ENCODE measurements around the gene ROM1.
A peak's percentile ranks its signal among the peaks of the same experiment; 100 is the strongest.
"Not testable (repeated sequence)": the region's sequence is repeated elsewhere in the genome, so short reads cannot be mapped to it uniquely, and the experiment has no call there.

ROM1 gene

DNA sequence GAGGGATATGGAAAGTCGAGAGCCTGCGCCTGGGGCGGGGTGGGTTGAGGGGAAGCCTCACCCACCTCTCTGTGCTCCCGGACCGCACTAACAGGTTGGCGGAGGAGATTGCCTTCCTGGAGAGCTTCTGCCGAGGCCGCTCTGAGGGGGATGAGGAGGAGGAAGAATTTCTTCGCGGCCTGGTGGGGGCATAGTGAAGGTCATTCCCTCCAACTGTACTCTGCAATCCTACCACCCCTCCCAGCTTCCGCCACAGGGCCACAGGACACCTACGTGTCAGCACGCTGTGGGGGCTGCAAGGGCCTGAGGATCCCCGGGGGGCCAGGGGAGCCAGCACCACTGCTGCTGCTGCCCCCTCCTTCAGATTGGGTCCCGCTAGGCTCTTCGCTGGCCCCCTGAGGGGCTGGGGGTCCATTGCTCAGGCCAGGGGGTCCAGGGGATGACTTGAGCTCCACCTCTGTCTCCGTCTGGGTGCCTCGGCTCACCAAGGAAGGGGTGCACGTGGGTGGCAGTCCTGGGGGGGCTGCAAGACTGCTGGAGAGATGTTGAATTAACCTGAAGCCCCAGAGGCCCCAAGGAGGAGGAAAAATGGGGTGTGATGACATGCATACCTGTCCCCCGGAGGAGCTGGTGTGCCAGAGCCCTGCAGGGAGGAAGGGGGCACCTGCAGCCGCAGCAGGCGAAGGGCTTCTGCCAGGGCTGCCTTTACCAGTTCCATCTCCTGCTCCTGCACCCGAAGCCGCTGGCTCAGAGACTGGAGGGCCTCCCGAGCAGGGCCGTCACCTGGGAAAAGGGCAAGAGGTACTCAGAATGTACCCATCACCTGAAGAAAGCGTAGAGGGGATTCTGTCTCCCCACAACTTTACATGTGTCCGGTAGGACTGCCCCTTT, 2.0 kb upstream of the ROM1 start:
- TF ChIP-seq, protein P1, sequence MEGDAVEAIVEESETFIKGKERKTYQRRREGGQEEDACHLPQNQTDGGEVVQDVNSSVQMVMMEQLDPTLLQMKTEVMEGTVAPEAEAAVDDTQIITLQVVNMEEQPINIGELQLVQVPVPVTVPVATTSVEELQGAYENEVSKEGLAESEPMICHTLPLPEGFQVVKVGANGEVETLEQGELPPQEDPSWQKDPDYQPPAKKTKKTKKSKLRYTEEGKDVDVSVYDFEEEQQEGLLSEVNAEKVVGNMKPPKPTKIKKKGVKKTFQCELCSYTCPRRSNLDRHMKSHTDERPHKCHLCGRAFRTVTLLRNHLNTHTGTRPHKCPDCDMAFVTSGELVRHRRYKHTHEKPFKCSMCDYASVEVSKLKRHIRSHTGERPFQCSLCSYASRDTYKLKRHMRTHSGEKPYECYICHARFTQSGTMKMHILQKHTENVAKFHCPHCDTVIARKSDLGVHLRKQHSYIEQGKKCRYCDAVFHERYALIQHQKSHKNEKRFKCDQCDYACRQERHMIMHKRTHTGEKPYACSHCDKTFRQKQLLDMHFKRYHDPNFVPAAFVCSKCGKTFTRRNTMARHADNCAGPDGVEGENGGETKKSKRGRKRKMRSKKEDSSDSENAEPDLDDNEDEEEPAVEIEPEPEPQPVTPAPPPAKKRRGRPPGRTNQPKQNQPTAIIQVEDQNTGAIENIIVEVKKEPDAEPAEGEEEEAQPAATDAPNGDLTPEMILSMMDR (IDR thresholded peaks at IDR 0.05; ENCODE audit: low read depth, low read length, missing control alignments): no peak
- DNase-seq (ENCODE audit: low read depth): no peak

DNA sequence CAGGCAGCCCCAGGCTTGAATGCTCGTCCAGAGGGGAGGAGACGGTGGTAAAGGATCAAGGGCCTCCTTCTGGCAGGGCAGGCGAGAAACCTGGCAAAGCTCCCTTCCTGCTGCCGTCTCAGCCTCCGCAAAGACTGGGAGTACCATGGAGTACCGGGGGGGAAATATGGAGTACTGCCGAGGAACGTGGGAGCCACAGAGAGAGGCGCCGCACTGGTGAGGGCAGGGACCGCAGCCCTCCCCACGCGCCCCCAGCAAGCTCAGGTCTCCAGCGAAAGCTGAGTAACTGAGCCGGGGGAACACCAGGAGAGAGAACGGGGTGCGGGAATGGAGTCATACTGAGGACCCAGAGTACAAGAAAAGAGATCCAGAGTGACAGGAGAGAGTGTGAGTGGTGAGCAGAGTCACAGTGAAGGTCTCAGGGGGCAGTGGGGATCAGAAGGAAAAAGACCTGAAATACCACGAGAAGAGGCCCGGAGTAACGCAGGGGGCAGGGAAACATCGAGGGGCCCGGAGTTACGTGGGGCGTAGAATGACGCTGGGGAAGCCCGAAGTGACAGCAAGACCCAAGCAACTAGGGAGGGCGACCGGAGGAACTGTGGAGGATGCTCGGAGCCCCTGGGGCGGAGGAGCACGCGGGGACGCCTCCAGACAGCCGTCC, 1.2 kb upstream of the ROM1 start:
- TF ChIP-seq, protein P1 (IDR thresholded peaks at IDR 0.05; ENCODE audit: low read depth, low read length, missing control alignments): no peak
- no peak for DNase-seq (ENCODE audit: low read depth)
- peak overlapping the region; percentile 78 for H3K4me3 ChIP-seq (ENCODE audit: low read depth, low read length)

More for the DNA sequence above, 2.0 kb upstream of the ROM1 start:
- peak overlapping the region; percentile 78 for H3K4me3 ChIP-seq (ENCODE audit: low read depth, low read length)

DNA sequence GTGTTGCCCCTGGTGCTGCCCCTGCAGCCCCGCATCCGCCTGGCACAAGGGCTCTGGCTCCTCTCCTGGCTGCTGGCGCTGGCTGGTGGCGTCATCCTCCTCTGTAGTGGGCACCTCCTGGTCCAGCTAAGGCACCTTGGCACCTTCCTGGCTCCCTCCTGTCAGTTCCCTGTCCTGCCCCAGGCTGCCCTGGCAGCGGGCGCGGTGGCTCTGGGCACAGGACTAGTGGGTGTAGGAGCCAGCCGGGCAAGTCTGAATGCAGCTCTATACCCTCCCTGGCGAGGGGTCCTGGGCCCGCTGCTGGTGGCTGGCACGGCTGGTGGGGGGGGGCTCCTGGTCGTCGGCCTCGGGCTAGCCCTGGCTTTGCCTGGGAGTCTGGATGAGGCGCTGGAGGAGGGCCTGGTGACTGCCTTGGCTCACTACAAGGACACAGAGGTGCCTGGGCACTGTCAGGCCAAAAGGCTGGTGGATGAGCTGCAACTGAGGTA, 278 bp downstream of the ROM1 start:
- DNase-seq (ENCODE audit: low read depth): no peak
- no peak overlapping the region for H3K4me3 ChIP-seq (ENCODE audit: low read depth, low read length)
- TF ChIP-seq, protein P1 (IDR thresholded peaks at IDR 0.05; ENCODE audit: low read depth, low read length, missing control alignments): no peak

DNA sequence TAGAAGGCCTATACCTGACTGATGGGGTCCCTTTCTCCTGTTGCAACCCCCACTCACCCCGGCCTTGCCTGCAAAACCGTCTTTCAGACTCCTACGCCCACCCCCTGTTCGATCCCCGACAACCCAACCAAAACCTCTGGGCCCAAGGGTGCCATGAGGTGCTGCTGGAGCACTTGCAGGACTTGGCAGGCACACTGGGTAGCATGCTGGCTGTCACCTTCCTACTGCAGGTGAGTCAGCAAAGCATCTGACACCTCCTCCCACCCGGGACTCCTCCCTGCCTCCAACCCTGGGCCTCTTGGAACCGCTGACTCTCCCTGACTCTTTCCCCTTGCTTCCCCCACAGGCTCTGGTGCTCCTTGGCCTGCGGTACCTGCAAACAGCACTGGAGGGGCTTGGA, 1.2 kb downstream of the ROM1 start:
- DNase-seq (ENCODE audit: low read depth): no peak
- TF ChIP-seq, protein P1 (IDR thresholded peaks at IDR 0.05; ENCODE audit: low read depth, low read length, missing control alignments): no peak
- no peak overlapping the region for H3K4me3 ChIP-seq (ENCODE audit: low read depth, low read length)

DNA sequence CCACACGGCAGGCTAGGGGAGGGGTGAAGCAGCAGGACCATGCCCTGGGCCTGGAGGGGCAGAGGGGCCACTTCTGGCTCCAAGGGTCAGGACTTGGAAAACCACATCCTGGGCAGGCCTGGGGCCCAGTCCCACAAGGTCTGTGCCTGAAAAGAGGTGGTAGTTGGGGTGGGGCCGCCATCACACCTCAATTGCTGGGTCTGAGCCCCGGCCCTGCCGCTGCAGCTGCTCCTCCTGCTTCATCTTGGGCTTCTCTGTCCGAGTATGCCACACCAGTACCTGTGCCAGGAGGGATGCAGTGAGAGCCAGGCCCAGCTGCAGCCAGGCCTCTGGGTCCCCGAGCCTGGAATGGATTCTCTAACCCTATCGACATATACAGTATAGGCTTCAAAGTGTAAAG, 2.5 kb downstream of the ROM1 start:
- TF ChIP-seq, protein P1 (IDR thresholded peaks at IDR 0.05; ENCODE audit: low read depth, low read length, missing control alignments): no peak
- no peak overlapping the region for H3K4me3 ChIP-seq (ENCODE audit: low read depth, low read length)
- no peak for DNase-seq (ENCODE audit: low read depth)

DNA sequence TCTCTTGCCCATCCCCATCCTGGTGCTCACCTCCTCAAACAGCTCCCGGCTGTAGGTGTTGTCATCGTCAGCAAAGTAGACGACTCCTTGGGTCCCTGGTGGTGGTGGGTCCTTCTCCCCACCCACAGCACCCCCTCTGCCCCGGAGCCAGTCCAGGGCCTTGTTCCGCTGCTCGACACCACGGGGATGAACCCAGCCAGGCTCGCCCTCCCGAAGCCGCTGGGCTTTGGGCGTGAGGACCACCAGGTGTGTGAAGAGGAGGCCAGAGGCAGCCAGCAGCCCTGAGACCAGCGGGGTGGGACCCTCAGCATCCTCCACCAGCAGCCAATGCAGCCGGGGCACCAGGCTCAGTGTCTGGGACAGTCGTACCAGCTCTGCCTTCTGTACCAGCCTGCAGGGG, 3.9 kb downstream of the ROM1 start:
- not testable (repeated sequence) for H3K4me3 ChIP-seq (ENCODE audit: low read depth, low read length); DNase-seq (ENCODE audit: low read depth)

DNA sequence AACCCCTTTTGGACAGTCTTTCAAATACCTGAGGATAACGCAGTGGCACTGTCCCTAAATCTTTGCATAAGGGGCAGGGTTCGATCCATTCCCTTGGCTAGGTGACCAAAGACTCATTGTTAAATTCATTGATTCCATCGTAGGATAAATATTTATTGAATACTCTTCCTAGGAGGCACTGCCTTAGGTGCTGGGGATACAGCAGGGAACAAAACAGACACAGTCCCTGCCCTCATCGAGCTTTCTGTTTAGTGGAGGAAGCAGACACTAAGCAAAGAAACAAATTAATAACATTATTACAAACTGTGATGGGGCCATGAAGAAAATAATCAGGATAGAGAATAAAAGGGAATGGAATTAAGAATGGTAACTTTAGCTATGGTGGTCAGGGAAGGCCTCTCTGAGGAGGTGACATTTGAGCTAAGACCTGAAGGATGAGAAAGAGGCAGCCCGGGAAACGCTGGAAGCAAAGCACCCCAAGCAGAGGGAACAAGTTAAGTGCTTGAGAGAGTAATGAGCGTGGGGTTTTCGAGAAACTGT, 8.0 kb downstream of the ROM1 start:
- TF ChIP-seq, protein P1 (IDR thresholded peaks at IDR 0.05; ENCODE audit: low read depth, low read length, missing control alignments): no peak
- no peak for DNase-seq (ENCODE audit: low read depth)
- H3K4me3 ChIP-seq (ENCODE audit: low read depth, low read length): peak overlapping the region; percentile 90

Data from GM12864 (cell line).